K562 (cell line): ENCODE data around the gene HBB. TPM values are rescaled to one million over a fixed set of nuclear protein-coding genes. Genes with fewer than 3 reads are reported as not detected.
A peak's percentile ranks its signal among the peaks of the same experiment; 100 is the strongest.

Experiments used
- ARHGAP35 ChIP-seq: fragments of 450-650 bp; IDR thresholded peaks from 2 replicates; pipeline ENCODE4 v1.6.1; 2018; ENCODE audit not compliant: partially characterized antibody
- ARID1B ChIP-seq: fragments of 450-650 bp; IDR thresholded peaks from 2 replicates; pipeline ENCODE4 v1.6.1; 2016; ENCODE audit warnings: antibody characterized with exemption, mild to moderate bottlenecking, inconsistent platforms
- BRD4 ChIP-seq: fragments of 200-600 bp; sonication (generic); IDR thresholded peaks from 2 replicates; pipeline ENCODE4 v1.6.1; 2017; ENCODE audit warnings: inconsistent platforms
- CBFB ChIP-seq: sonication (generic); formaldehyde crosslinking; IDR thresholded peaks from 2 replicates; pipeline ENCODE4 v1.4.0; 2020; ENCODE audit warnings: mild to moderate bottlenecking, missing genetic modification reagents
- GTF3C2 ChIP-seq: IDR thresholded peaks from 3 replicates; pipeline ENCODE4 v1.6.1; 2011; ENCODE audit warnings: borderline replicate concordance, mild to moderate bottlenecking, moderate library complexity; ENCODE audit not compliant: insufficient read length; ENCODE audit errors: extremely low read depth
- HDAC1 ChIP-seq, 2 experiments: fragments of 450-650 bp; IDR thresholded peaks; 2 replicates each; pipeline ENCODE4 v1.6.1; 2016 to 2017; ENCODE audit warnings: inconsistent platforms in 1 of 2, mild to moderate bottlenecking in 1 of 2, moderate library complexity in 1 of 2
- HOXB6 ChIP-seq: fragments of 250-450 bp; sonication (Bioruptor Pico); IDR thresholded peaks from 2 replicates; pipeline ENCODE4 v1.5.1; 2022; ENCODE audit warnings: mild to moderate bottlenecking, borderline replicate concordance
- NELFE ChIP-seq: IDR thresholded peaks from 2 replicates; pipeline ENCODE4 v1.6.1; 2011; ENCODE audit warnings: mild to moderate bottlenecking; ENCODE audit not compliant: insufficient read depth, insufficient read length
- NFE2L1 ChIP-seq: fragments of 450-650 bp; IDR thresholded peaks from 2 replicates; pipeline ENCODE4 v1.6.1; 2016; ENCODE audit warnings: missing genetic modification characterization, low read depth, mild to moderate bottlenecking, missing compliant biosample characterization, moderate library complexity, borderline replicate concordance
- NR2C1 ChIP-seq, 2 experiments: fragments of 450-650 bp; IDR thresholded peaks; 2 replicates each; pipeline ENCODE4 v1.6.1; 2017; ENCODE audit warnings: mild to moderate bottlenecking in 2 of 2, antibody characterized with exemption in 1 of 2, inconsistent platforms in 1 of 2, missing compliant biosample characterization in 1 of 2, missing genetic modification characterization in 1 of 2
- NUFIP1 ChIP-seq: fragments of 450-650 bp; IDR thresholded peaks from 2 replicates; pipeline ENCODE4 v1.6.1; 2018; ENCODE audit not compliant: partially characterized antibody
- SMARCE1 ChIP-seq: fragments of 450-650 bp; IDR thresholded peaks from 2 replicates; pipeline ENCODE4 v1.7.1; 2016; ENCODE audit warnings: mild to moderate bottlenecking
- SPI1 ChIP-seq: IDR thresholded peaks from 2 replicates; pipeline ENCODE4 v1.6.1; 2011; ENCODE audit warnings: low read depth, low read length, control low read depth, borderline replicate concordance
- TAL1 ChIP-seq: fragments of 450-650 bp; IDR thresholded peaks from 2 replicates; pipeline ENCODE4 v1.6.1; 2016; ENCODE audit warnings: mild to moderate bottlenecking
- TEAD4 ChIP-seq, 2 experiments: sonication (generic) in 1 of 2; formaldehyde crosslinking in 1 of 2; IDR thresholded peaks; 2 replicates each; pipeline versions ENCODE4 v1.6.1 to v1.8.0; 2012 to 2022; ENCODE audit warnings: borderline replicate concordance in 1 of 2, inconsistent platforms in 1 of 2, low read length in 1 of 2, mild to moderate bottlenecking in 1 of 2, missing genetic modification reagents in 1 of 2
- ZNF695 ChIP-seq: fragments of 450-650 bp; formaldehyde crosslinking; IDR thresholded peaks from 2 replicates; pipeline ENCODE4 v1.4.0; 2020; ENCODE audit warnings: mild to moderate bottlenecking, moderate library complexity
- polyA plus RNA-seq, 8 experiments: library from polyadenylated mRNA; depleted of rRNA in 4 of 8; stranded (reverse) in 5 of 8; unstranded in 3 of 8; fragments of >200 nt; fragmentation: Nextera tagmentation in 2 of 8; fragmentation: Illumina TruSeq in 1 of 8; extraction: Ambion mirVana in 2 of 8; extraction: Trizol in 1 of 8; gene quantifications; 2 replicates each; pipeline versions ENCODE4 v1.2.1 to v1.2.3, GENCODE V29; 2011 to 2014; ENCODE audit warnings: inconsistent platforms in 1 of 8, missing spikeins in 1 of 8
- total RNA-seq, 7 experiments: library from RNA; depleted of rRNA in 6 of 7; stranded (reverse); fragments of >200 nt in 6 of 7; fragmentation: Illumina TruSeq in 2 of 7; extraction: Trizol in 2 of 7; gene quantifications; 2 replicates each; pipeline versions ENCODE4 v1.2.1 to v1.2.3, GENCODE V29; 2011 to 2021; ENCODE audit warnings: low replicate concordance in 1 of 7
- TF ChIP-seq, protein P1 (sequence below): fragments of 450-650 bp; formaldehyde crosslinking; conservative IDR thresholded peaks from 2 replicates; pipeline ENCODE4 v1.4.0; 2022; ENCODE audit warnings: mild to moderate bottlenecking, missing genetic modification characterization
- TF ChIP-seq, protein P2 (sequence below): sonication (generic); formaldehyde crosslinking; IDR thresholded peaks from 2 replicates; pipeline ENCODE4 v1.8.0; 2022; ENCODE audit warnings: mild to moderate bottlenecking, low read depth, missing genetic modification reagents
- TF ChIP-seq, protein P3 (sequence below): fragments of 150-350 bp; IDR thresholded peaks from 2 replicates; pipeline ENCODE4 v1.6.1; 2014; ENCODE audit warnings: low read depth, mild to moderate bottlenecking, low read length, borderline replicate concordance

The HBB gene
- total and polyA plus RNA-seq, 9 of the 15 experiments (the other 6 are each of a cell fraction or from before 2014, with no cell fraction given) = 0.33 to 3.4 (median 1.2) TPM; not detected in 2

DNA sequence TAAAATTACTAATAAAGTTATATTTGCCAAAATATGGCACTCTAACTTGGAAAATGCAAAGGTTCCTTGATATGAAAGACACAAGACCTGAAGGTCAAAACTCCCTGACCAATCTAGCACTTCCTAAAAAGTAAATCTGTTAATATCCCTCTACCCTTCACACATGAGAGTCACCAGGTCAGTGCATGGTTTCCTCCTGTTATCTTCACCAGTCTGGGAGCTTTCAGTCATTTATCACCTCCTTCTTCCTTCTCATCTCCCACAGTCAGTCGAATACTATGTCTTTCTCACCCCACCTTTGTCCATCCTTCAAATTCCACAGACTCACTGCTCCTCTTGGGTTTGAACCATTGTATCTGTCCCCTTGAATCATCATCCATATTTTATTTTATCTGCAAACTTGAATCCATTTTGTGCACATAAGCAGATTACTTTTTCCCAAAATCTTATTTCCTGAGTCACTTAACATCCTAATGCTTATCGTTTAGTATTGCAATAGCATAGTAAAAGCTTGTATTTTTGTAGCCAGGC, 40.2 kb upstream of the HBB start (continued):
- TF ChIP-seq ARHGAP35 = peak; percentile 7
- TF ChIP-seq, protein P1, sequence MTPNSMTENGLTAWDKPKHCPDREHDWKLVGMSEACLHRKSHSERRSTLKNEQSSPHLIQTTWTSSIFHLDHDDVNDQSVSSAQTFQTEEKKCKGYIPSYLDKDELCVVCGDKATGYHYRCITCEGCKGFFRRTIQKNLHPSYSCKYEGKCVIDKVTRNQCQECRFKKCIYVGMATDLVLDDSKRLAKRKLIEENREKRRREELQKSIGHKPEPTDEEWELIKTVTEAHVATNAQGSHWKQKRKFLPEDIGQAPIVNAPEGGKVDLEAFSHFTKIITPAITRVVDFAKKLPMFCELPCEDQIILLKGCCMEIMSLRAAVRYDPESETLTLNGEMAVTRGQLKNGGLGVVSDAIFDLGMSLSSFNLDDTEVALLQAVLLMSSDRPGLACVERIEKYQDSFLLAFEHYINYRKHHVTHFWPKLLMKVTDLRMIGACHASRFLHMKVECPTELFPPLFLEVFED (CRISPR knock-in tag) = no peak
- TF ChIP-seq TAL1 = peak; percentile 11; the same call in 1 of the 2 replicates
- TF ChIP-seq ZNF695 (CRISPR knock-in tag) = no peak
- TF ChIP-seq NFE2L1 (tag) = no peak
- 0 out of 2 replicates have a peak, but pooled peaks have one; percentile 54 for TF ChIP-seq SMARCE1
- no peak for TF ChIP-seq NELFE
- TF ChIP-seq, protein P2, sequence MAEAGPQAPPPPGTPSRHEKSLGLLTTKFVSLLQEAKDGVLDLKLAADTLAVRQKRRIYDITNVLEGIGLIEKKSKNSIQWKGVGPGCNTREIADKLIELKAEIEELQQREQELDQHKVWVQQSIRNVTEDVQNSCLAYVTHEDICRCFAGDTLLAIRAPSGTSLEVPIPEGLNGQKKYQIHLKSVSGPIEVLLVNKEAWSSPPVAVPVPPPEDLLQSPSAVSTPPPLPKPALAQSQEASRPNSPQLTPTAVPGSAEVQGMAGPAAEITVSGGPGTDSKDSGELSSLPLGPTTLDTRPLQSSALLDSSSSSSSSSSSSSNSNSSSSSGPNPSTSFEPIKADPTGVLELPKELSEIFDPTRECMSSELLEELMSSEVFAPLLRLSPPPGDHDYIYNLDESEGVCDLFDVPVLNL = no peak
- TF ChIP-seq CBFB (CRISPR knock-in tag) = no peak
- peak; percentile 73 to 77; a peak in 3 of 4 replicates for TF ChIP-seq HDAC1 (IDR thresholded peaks at IDR 0.05)
- 0 out of 2 replicates have a peak, but pooled peaks have one; percentile 27 for TF ChIP-seq NR2C1 (IDR thresholded peaks at IDR 0.05)
- TF ChIP-seq NR2C1 (tag; IDR thresholded peaks at IDR 0.05) = no peak
- TF ChIP-seq HOXB6 (CRISPR knock-in tag) = no peak
- TF ChIP-seq SPI1 = peak; percentile 54; the same call in 1 of the 2 replicates
- no peak for TF ChIP-seq NUFIP1
- TF ChIP-seq BRD4 = no peak
- TF ChIP-seq, protein P3, sequence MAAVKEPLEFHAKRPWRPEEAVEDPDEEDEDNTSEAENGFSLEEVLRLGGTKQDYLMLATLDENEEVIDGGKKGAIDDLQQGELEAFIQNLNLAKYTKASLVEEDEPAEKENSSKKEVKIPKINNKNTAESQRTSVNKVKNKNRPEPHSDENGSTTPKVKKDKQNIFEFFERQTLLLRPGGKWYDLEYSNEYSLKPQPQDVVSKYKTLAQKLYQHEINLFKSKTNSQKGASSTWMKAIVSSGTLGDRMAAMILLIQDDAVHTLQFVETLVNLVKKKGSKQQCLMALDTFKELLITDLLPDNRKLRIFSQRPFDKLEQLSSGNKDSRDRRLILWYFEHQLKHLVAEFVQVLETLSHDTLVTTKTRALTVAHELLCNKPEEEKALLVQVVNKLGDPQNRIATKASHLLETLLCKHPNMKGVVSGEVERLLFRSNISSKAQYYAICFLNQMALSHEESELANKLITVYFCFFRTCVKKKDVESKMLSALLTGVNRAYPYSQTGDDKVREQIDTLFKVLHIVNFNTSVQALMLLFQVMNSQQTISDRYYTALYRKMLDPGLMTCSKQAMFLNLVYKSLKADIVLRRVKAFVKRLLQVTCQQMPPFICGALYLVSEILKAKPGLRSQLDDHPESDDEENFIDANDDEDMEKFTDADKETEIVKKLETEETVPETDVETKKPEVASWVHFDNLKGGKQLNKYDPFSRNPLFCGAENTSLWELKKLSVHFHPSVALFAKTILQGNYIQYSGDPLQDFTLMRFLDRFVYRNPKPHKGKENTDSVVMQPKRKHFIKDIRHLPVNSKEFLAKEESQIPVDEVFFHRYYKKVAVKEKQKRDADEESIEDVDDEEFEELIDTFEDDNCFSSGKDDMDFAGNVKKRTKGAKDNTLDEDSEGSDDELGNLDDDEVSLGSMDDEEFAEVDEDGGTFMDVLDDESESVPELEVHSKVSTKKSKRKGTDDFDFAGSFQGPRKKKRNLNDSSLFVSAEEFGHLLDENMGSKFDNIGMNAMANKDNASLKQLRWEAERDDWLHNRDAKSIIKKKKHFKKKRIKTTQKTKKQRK = no peak
- no peak for TF ChIP-seq GTF3C2
- peak; percentile 52; the same call in 1 of the 2 replicates for TF ChIP-seq TEAD4 (IDR thresholded peaks at IDR 0.05; ENCODE audit: low read length)
- TF ChIP-seq TEAD4 (CRISPR knock-in tag; IDR thresholded peaks at IDR 0.05; ENCODE audit: borderline replicate concordance) = no peak
- peak; percentile 62 for TF ChIP-seq ARID1B
